ENCODE results near the gene SLC25A25. TPM values are rescaled to one million over a fixed set of nuclear protein-coding genes. Genes with fewer than 3 reads are reported as not detected.
A peak's percentile ranks its signal among the peaks of the same experiment; 100 is the strongest.

Gene SLC25A25
- total and polyA plus RNA-seq, 9 of the 15 experiments (the other 6 are each of a cell fraction or from before 2014, with no cell fraction given), result 0.07 to 35.9 (median 23.2) TPM

- no peak for TF ChIP-seq GMEB1 (CRISPR knock-in tag; IDR thresholded peaks at IDR 0.05)
- peak; percentile 29 for TF ChIP-seq BRD9 (IDR thresholded peaks at IDR 0.05; ENCODE audit: low read depth, partially characterized antibody)
- TF ChIP-seq, protein P1, sequence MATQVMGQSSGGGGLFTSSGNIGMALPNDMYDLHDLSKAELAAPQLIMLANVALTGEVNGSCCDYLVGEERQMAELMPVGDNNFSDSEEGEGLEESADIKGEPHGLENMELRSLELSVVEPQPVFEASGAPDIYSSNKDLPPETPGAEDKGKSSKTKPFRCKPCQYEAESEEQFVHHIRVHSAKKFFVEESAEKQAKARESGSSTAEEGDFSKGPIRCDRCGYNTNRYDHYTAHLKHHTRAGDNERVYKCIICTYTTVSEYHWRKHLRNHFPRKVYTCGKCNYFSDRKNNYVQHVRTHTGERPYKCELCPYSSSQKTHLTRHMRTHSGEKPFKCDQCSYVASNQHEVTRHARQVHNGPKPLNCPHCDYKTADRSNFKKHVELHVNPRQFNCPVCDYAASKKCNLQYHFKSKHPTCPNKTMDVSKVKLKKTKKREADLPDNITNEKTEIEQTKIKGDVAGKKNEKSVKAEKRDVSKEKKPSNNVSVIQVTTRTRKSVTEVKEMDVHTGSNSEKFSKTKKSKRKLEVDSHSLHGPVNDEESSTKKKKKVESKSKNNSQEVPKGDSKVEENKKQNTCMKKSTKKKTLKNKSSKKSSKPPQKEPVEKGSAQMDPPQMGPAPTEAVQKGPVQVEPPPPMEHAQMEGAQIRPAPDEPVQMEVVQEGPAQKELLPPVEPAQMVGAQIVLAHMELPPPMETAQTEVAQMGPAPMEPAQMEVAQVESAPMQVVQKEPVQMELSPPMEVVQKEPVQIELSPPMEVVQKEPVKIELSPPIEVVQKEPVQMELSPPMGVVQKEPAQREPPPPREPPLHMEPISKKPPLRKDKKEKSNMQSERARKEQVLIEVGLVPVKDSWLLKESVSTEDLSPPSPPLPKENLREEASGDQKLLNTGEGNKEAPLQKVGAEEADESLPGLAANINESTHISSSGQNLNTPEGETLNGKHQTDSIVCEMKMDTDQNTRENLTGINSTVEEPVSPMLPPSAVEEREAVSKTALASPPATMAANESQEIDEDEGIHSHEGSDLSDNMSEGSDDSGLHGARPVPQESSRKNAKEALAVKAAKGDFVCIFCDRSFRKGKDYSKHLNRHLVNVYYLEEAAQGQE (IDR thresholded peaks at IDR 0.05; ENCODE audit: borderline replicate concordance), result 0 out of 2 replicates have a peak, but pooled peaks have one; percentile 9
- TF ChIP-seq, protein P1 (CRISPR knock-in tag; IDR thresholded peaks at IDR 0.05; ENCODE audit: low read depth), result no peak
- TF ChIP-seq COPS2 (conservative IDR thresholded peaks at IDR 0.05), result no peak
- TF ChIP-seq, protein P2, sequence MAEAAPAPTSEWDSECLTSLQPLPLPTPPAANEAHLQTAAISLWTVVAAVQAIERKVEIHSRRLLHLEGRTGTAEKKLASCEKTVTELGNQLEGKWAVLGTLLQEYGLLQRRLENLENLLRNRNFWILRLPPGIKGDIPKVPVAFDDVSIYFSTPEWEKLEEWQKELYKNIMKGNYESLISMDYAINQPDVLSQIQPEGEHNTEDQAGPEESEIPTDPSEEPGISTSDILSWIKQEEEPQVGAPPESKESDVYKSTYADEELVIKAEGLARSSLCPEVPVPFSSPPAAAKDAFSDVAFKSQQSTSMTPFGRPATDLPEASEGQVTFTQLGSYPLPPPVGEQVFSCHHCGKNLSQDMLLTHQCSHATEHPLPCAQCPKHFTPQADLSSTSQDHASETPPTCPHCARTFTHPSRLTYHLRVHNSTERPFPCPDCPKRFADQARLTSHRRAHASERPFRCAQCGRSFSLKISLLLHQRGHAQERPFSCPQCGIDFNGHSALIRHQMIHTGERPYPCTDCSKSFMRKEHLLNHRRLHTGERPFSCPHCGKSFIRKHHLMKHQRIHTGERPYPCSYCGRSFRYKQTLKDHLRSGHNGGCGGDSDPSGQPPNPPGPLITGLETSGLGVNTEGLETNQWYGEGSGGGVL (CRISPR knock-in tag; IDR thresholded peaks at IDR 0.05), result no peak
- TF ChIP-seq STAG1 (CRISPR knock-in tag; IDR thresholded peaks at IDR 0.05; ENCODE audit: borderline replicate concordance), result no peak
- TF ChIP-seq PRMT5 (CRISPR knock-in tag; IDR thresholded peaks at IDR 0.05), result no peak
- TF ChIP-seq GTF2E2 (tag; IDR thresholded peaks at IDR 0.05), result no peak
- no peak for TF ChIP-seq SRSF1 (IDR thresholded peaks at IDR 0.05; ENCODE audit: low read depth, low read length)
- no peak for TF ChIP-seq HDGF (IDR thresholded peaks at IDR 0.05)
- no peak for TF ChIP-seq ZNF165 (CRISPR knock-in tag; IDR thresholded peaks at IDR 0.05; ENCODE audit: borderline replicate concordance)
- TF ChIP-seq, protein P3, sequence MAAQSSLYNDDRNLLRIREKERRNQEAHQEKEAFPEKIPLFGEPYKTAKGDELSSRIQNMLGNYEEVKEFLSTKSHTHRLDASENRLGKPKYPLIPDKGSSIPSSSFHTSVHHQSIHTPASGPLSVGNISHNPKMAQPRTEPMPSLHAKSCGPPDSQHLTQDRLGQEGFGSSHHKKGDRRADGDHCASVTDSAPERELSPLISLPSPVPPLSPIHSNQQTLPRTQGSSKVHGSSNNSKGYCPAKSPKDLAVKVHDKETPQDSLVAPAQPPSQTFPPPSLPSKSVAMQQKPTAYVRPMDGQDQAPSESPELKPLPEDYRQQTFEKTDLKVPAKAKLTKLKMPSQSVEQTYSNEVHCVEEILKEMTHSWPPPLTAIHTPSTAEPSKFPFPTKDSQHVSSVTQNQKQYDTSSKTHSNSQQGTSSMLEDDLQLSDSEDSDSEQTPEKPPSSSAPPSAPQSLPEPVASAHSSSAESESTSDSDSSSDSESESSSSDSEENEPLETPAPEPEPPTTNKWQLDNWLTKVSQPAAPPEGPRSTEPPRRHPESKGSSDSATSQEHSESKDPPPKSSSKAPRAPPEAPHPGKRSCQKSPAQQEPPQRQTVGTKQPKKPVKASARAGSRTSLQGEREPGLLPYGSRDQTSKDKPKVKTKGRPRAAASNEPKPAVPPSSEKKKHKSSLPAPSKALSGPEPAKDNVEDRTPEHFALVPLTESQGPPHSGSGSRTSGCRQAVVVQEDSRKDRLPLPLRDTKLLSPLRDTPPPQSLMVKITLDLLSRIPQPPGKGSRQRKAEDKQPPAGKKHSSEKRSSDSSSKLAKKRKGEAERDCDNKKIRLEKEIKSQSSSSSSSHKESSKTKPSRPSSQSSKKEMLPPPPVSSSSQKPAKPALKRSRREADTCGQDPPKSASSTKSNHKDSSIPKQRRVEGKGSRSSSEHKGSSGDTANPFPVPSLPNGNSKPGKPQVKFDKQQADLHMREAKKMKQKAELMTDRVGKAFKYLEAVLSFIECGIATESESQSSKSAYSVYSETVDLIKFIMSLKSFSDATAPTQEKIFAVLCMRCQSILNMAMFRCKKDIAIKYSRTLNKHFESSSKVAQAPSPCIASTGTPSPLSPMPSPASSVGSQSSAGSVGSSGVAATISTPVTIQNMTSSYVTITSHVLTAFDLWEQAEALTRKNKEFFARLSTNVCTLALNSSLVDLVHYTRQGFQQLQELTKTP (IDR thresholded peaks at IDR 0.05; ENCODE audit: low read depth in 1 of 2, partially characterized antibody in 2 of 2), result peak in 1 of 2 experiments; percentile 12
These were observed 14.1 kb downstream of the SLC25A25 start (continued) for GRCh38 chr9:128082151-128082550.
